Measurements from ENCODE around the gene IL27RA.
"Not testable (repeated sequence)": the region's sequence is repeated elsewhere in the genome, so short reads cannot be mapped to it uniquely, and the experiment has no call there.

Gene IL27RA

GRCh38 chr19:14033946-14034345 is 2.4 kb downstream of the IL27RA start:
- DNase-seq = no peak

GRCh38 chr19:14035159-14035558 is 3.6 kb downstream of the IL27RA start:
- DNase-seq = not testable (repeated sequence)

GRCh38 chr19:14035706-14036105 is 4.1 kb downstream of the IL27RA start:
- no peak for DNase-seq

GRCh38 chr19:14039181-14039580 is 7.6 kb downstream of the IL27RA start:
- no peak for DNase-seq

GRCh38 chr19:14042659-14043608 is 11.4 kb downstream of the IL27RA start:
- DNase-seq = peak; percentile 75

GRCh38 chr19:14047866-14048265 is 16.3 kb downstream of the IL27RA start:
- not testable (repeated sequence) for DNase-seq

- no peak for DNase-seq
These were observed 17.0 kb downstream of the IL27RA start for GRCh38 chr19:14048443-14049153.

- DNase-seq = no peak
These were observed 18.9 kb downstream of the IL27RA start for GRCh38 chr19:14050512-14050911.

GRCh38 chr19:14050961-14051360 is 19.4 kb downstream of the IL27RA start:
- DNase-seq = not testable (repeated sequence)

GRCh38 chr19:14051980-14052379 is 20.4 kb downstream of the IL27RA start:
- DNase-seq = no peak

- no peak for DNase-seq
These were observed 20.9 kb downstream of the IL27RA start for GRCh38 chr19:14052470-14052869.

- DNase-seq = no peak
These were observed 21.5 kb downstream of the IL27RA start for GRCh38 chr19:14053032-14053431.

- no peak for DNase-seq
These were observed 21.9 kb downstream of the IL27RA start for GRCh38 chr19:14053500-14053899.

- DNase-seq = no peak
These were observed 22.5 kb downstream of the IL27RA start for GRCh38 chr19:14054099-14054498.

GRCh38 chr19:14054721-14055120 is 23.2 kb downstream of the IL27RA start:
- DNase-seq = no peak

GRCh38 chr19:14055396-14055795 is 23.8 kb downstream of the IL27RA start:
- no peak for DNase-seq

GRCh38 chr19:14056069-14056666 is 24.6 kb downstream of the IL27RA start:
- DNase-seq = no peak

GRCh38 chr19:14056741-14057356 is 25.3 kb downstream of the IL27RA start:
- no peak for DNase-seq

- no peak for DNase-seq
These were observed 26.9 kb downstream of the IL27RA start for GRCh38 chr19:14058182-14059092.

- no peak for DNase-seq
These were observed 27.5 kb downstream of the IL27RA start for GRCh38 chr19:14059093-14059480.

- no peak for DNase-seq
These were observed 28.1 kb downstream of the IL27RA start for GRCh38 chr19:14059652-14060155.

Measured in femur (tissue), 1 donor.